Urinary bladder (tissue), 4 donors: Measurements from ENCODE around the gene TLK1. TPM values are rescaled to one million over a fixed set of nuclear protein-coding genes. Genes with fewer than 3 reads are reported as not detected.

Experiments
- DNase-seq: peaks from one replicate; pipeline ENCODE4 v3.0.0-alpha.2; 2015; ENCODE audit errors: extremely low spot score
- H3K27ac ChIP-seq: one replicate; pipeline ENCODE4 v1.5.1; 2013; ENCODE audit warnings: low read depth, mild to moderate bottlenecking, moderate library complexity
- H3K36me3 ChIP-seq: one replicate; pipeline ENCODE4 v1.6.1; 2013; ENCODE audit warnings: mild to moderate bottlenecking, moderate library complexity; ENCODE audit not compliant: insufficient read depth
- H3K4me1 ChIP-seq: one replicate; pipeline ENCODE4 v1.6.1; 2013; ENCODE audit warnings: mild to moderate bottlenecking, moderate library complexity; ENCODE audit not compliant: insufficient read depth
- H3K4me3 ChIP-seq: one replicate; pipeline ENCODE4 v1.5.1; 2013; ENCODE audit warnings: low read depth, low read length
- WGBS: extraction: QIAGEN DNeasy Blood & Tissue Kit; methylation state at CpG from one replicate; pipeline ENCODE4 v1.1.7; 2013; 5-methylcytosine and 5-hydroxymethylcytosine counted together
- polyA plus RNA-seq: library from polyadenylated mRNA; stranded (reverse); fragments of 200-250 nt; gene quantifications from one replicate; pipeline ENCODE4 v1.2.3, GENCODE V29; 2013
- total RNA-seq: library from RNA; depleted of rRNA; stranded (reverse); fragments of >200 nt; gene quantifications from one replicate; pipeline ENCODE4 v1.2.3, GENCODE V29; 2014
- donor health status: healthy with polysubstance abuse.
- donor health status: healthy.

The TLK1 gene
- total and polyA plus RNA-seq, 2 donors, result 23.3 to 50.9 TPM

- Histone ChIP-seq H3K4me1 (no peaks in the 10 kb centered on the region), H3K27ac (no peak overlapping the region), H3K36me3 (no peaks in the 10 kb centered on the region), H3K4me3 (no peak overlapping the region)
- no peak for DNase-seq
- WGBS, result 53% methylated on average over 9 of the region's 9 CpGs
Observed at GRCh38 chr2:171181064-171182049, 20.7 kb upstream of the TLK1 start.

GRCh38 chr2:171180229-171180930 is 19.7 kb upstream of the TLK1 start:
- Histone ChIP-seq H3K4me3 (no peak overlapping the region), H3K36me3 (no peaks in the 10 kb centered on the region), H3K4me1 (no peaks in the 10 kb centered on the region), H3K27ac (no peak overlapping the region)
- 83% methylated on average over 3 of the region's 3 CpGs for WGBS
- no peak for DNase-seq

GRCh38 chr2:171178993-171179392 is 18.3 kb upstream of the TLK1 start:
- H3K4me3 ChIP-seq, result no peak overlapping the region
- no peaks in the 10 kb centered on the region for H3K4me1 ChIP-seq
- DNase-seq, result no peak
- no peaks in the 10 kb centered on the region for H3K36me3 ChIP-seq
- H3K27ac ChIP-seq, result no peak overlapping the region

- Histone ChIP-seq H3K4me1 (no peaks in the 10 kb centered on the region), H3K36me3 (no peaks in the 10 kb centered on the region), H3K4me3 (no peak overlapping the region), H3K27ac (no peak overlapping the region)
- no peak for DNase-seq
- 89% methylated on average over 5 of the region's 5 CpGs for WGBS
Observed at GRCh38 chr2:171176516-171176915, 15.8 kb upstream of the TLK1 start.

- no peaks in the 10 kb centered on the region for H3K4me1 ChIP-seq
- no peak overlapping the region for H3K4me3 ChIP-seq
- WGBS, result 71% methylated on average over 2 of the region's 2 CpGs
- no peaks in the 10 kb centered on the region for H3K36me3 ChIP-seq
- H3K27ac ChIP-seq, result no peak overlapping the region
- no peak for DNase-seq
Observed at GRCh38 chr2:171174075-171174474, 13.4 kb upstream of the TLK1 start.

- Histone ChIP-seq H3K4me1 (no peaks in the 10 kb centered on the region), H3K4me3 (no peak overlapping the region), H3K36me3 (no peaks in the 10 kb centered on the region), H3K27ac (no peak overlapping the region)
- 80% methylated on average over 1 of the region's 1 CpG for WGBS
- DNase-seq, result no peak
Observed at GRCh38 chr2:171173087-171173486, 12.4 kb upstream of the TLK1 start.

GRCh38 chr2:171171808-171172207 is 11.1 kb upstream of the TLK1 start:
- 95% methylated on average over 1 of the region's 1 CpG for WGBS
- no peak overlapping the region for H3K4me3 ChIP-seq
- no peak overlapping the region for H3K27ac ChIP-seq
- no peaks in the 10 kb centered on the region for H3K36me3 ChIP-seq
- no peaks in the 10 kb centered on the region for H3K4me1 ChIP-seq
- no peak for DNase-seq

GRCh38 chr2:171169839-171170238 is 9.1 kb upstream of the TLK1 start:
- H3K36me3 ChIP-seq, result no peaks in the 10 kb centered on the region
- H3K4me1 ChIP-seq, result no peaks in the 10 kb centered on the region
- no peak for DNase-seq
- no peak overlapping the region for H3K27ac ChIP-seq
- no peak overlapping the region for H3K4me3 ChIP-seq

GRCh38 chr2:171169333-171169732 is 8.6 kb upstream of the TLK1 start:
- Histone ChIP-seq H3K4me3 (no peak overlapping the region), H3K36me3 (no peaks in the 10 kb centered on the region), H3K27ac (no peak overlapping the region), H3K4me1 (no peaks in the 10 kb centered on the region)
- no peak for DNase-seq
- WGBS, result 43% methylated on average over 2 of the region's 2 CpGs

- Histone ChIP-seq H3K36me3 (no peaks in the 10 kb centered on the region), H3K4me1 (no peaks in the 10 kb centered on the region), H3K27ac (no peak overlapping the region), H3K4me3 (no peak overlapping the region)
- 89% methylated on average over 1 of the region's 1 CpG for WGBS
- no peak for DNase-seq
Observed at GRCh38 chr2:171167352-171167997, 6.8 kb upstream of the TLK1 start.

- Histone ChIP-seq H3K36me3 (no peaks in the 10 kb centered on the region), H3K4me1 (no peaks in the 10 kb centered on the region), H3K27ac (no peak overlapping the region), H3K4me3 (no peak overlapping the region)
- DNase-seq, result no peak
- 63% methylated on average over 6 of the region's 6 CpGs for WGBS
Observed at GRCh38 chr2:171166328-171166983, 5.8 kb upstream of the TLK1 start.

GRCh38 chr2:171165967-171166327 is 5.3 kb upstream of the TLK1 start:
- Histone ChIP-seq H3K4me3 (no peak overlapping the region), H3K4me1 (no peaks in the 10 kb centered on the region), H3K36me3 (no peaks in the 10 kb centered on the region), H3K27ac (no peak overlapping the region)
- 89% methylated on average over 1 of the region's 1 CpG for WGBS
- no peak for DNase-seq

GRCh38 chr2:171163261-171163660 is 2.6 kb upstream of the TLK1 start:
- Histone ChIP-seq H3K27ac (no peak overlapping the region), H3K36me3 (no peaks in the 10 kb centered on the region), H3K4me1 (no peaks in the 10 kb centered on the region), H3K4me3 (no peak overlapping the region)
- no peak for DNase-seq
- 85% methylated on average over 4 of the region's 4 CpGs for WGBS
